Thymus (tissue), 11 donors: ENCODE results near the gene KCNMB2. TPM values are rescaled to one million over a fixed set of nuclear protein-coding genes. Genes with fewer than 3 reads are reported as not detected.

ENCODE experiments used
- DNase-seq, 9 donors: peaks; one replicate each; pipeline ENCODE4 v3.0.0-alpha.2; 2013; ENCODE audit warnings: low spot score in 9 of 9, low read depth in 6 of 9, missing footprints in 1 of 9
- H3K27ac ChIP-seq, 2 donors: one replicate each; pipeline ENCODE4 v1.5.1; 2013; ENCODE audit warnings: control low read depth in 1 of 2, low read depth in 1 of 2, low read length in 1 of 2, mild to moderate bottlenecking in 1 of 2, moderate library complexity in 1 of 2
- H3K27me3 ChIP-seq, 2 donors: one replicate each; pipeline ENCODE4 v1.5.1; 2013; ENCODE audit warnings: low read length in 1 of 2; ENCODE audit not compliant: control insufficient read depth in 2 of 2, insufficient read depth in 1 of 2
- H3K36me3 ChIP-seq, 2 donors: one replicate each; pipeline ENCODE4 v1.5.1; 2013; ENCODE audit warnings: low read length in 1 of 2, mild to moderate bottlenecking in 1 of 2, moderate library complexity in 1 of 2; ENCODE audit not compliant: control insufficient read depth in 2 of 2, insufficient read depth in 2 of 2
- H3K4me1 ChIP-seq, 2 donors: one replicate each; pipeline ENCODE4 v1.5.1; 2013; ENCODE audit warnings: low read length in 2 of 2; ENCODE audit not compliant: control insufficient read depth in 2 of 2, insufficient read depth in 2 of 2
- H3K4me3 ChIP-seq, 2 donors: one replicate each; pipeline ENCODE4 v1.5.1; 2013; ENCODE audit warnings: low read length in 2 of 2, control low read depth in 1 of 2, mild to moderate bottlenecking in 1 of 2
- H3K9me3 ChIP-seq, 2 donors: one replicate each; pipeline ENCODE4 v1.5.1; 2013; ENCODE audit warnings: low read length in 1 of 2, mild to moderate bottlenecking in 1 of 2; ENCODE audit not compliant: control insufficient read depth in 2 of 2, insufficient read depth in 1 of 2
- WGBS: extraction: QIAGEN DNeasy Blood & Tissue Kit; methylation state at CpG from one replicate; pipeline ENCODE4 v1.1.7; 2013; 5-methylcytosine and 5-hydroxymethylcytosine counted together
- polyA plus RNA-seq: library from polyadenylated mRNA; stranded (reverse); fragments of 200-250 nt; gene quantifications from one replicate; pipeline ENCODE4 v1.2.3, GENCODE V29; 2013
- total RNA-seq: library from RNA; stranded (reverse); fragments of 120-200 nt; gene quantifications from one replicate; pipeline ENCODE4 v1.2.4, GENCODE V29; 2013
- donor health status: healthy.

KCNMB2 gene
- total and polyA plus RNA-seq, 2 donors: 0.09 to 0.19 TPM

DNA sequence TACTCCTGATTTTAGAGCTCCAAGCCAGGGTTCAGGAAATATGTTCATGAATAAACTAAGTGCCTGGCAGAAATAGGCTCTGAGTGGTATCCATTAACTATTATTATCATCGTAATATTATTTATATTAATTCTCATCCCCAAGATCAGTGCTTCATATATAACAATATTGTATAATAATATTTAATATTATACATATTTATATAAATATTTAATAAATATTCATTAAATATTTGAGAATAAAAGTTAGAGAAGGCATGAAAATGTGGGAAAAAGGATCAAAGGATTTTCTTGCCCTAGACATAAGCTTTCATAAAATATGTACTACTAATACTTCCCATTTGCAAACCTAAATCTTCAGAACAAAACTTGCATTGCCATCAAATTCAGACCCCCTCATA, 338.9 kb downstream of the KCNMB2 start:
- WGBS: 92% methylated on average over 1 of the region's 1 CpG
- H3K27ac ChIP-seq: no peak overlapping the region
- H3K27me3 ChIP-seq: no peaks in the 10 kb centered on the region
- no peaks in the 10 kb centered on the region for H3K4me1 ChIP-seq
- no peaks in the 10 kb centered on the region for H3K36me3 ChIP-seq
- H3K4me3 ChIP-seq: no peak overlapping the region
- DNase-seq: no peak
- no peaks in the 10 kb centered on the region for H3K9me3 ChIP-seq

DNA sequence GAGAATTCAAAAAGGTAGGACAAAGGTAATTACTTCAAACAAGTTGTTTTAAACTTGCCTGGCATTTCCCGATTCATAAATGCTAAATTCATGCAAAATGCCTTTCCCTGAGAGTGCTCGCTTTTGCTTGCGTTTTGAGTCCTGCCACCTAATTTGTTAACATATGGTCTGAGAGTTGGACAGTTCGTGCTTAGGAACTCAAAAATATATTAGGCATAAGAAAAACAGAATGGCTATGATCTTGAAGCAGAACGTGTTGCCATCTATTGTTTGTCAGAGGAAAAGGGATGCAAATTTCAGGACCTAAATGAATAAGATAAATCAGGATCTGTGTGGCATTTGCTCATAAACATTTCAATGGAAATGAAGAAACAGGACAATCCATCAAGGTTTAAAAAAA, 339.6 kb downstream of the KCNMB2 start:
- Histone ChIP-seq H3K4me1 (no peaks in the 10 kb centered on the region), H3K27me3 (no peaks in the 10 kb centered on the region), H3K36me3 (no peaks in the 10 kb centered on the region), H3K4me3 (no peak overlapping the region), H3K9me3 (no peaks in the 10 kb centered on the region), H3K27ac (no peak overlapping the region)
- no peak for DNase-seq
- 76% methylated on average over 5 of the region's 5 CpGs for WGBS

DNA sequence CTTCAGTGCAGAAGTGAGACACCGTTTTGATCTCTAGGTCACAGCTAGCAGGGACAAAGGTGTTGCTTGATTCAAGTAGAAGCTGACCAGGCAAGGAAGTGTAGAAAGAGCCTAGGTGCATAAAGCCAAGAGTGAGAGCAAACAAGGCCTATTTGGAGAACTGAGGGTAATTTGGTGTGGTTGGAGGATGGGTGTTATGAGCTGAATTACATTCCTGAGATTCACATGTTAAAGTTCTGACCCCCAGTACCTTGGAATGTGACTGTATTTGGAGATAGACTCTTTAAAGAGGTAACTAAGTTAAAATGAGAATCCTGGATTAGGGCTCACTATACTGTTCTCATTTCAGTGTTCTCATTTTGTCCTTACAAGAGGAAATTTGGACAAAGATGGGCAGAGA, 344.0 kb downstream of the KCNMB2 start:
- Histone ChIP-seq H3K27ac (no peak overlapping the region), H3K4me3 (no peak overlapping the region), H3K36me3 (no peaks in the 10 kb centered on the region), H3K4me1 (no peaks in the 10 kb centered on the region), H3K27me3 (no peaks in the 10 kb centered on the region), H3K9me3 (no peaks in the 10 kb centered on the region)
- no peak for DNase-seq
- 89% methylated on average over 1 of the region's 1 CpG for WGBS
